Esophagus squamous epithelium (tissue), 5 donors: ENCODE data around the gene SPATA13. TPM values are rescaled to one million over a fixed set of nuclear protein-coding genes. Genes with fewer than 3 reads are reported as not detected.

Source experiments
- DNase-seq: peaks from one replicate; lab custom pipeline; 2025; lab: John Stamatoyannopoulos, UW
- H3K27ac ChIP-seq, 4 donors: fragments of 200-600 bp; sonication (generic); one replicate each; pipeline ENCODE4 v1.5.1; 2016 to 2019; ENCODE audit warnings: mild to moderate bottlenecking in 1 of 4
- H3K27me3 ChIP-seq, 4 donors: fragments of 200-600 bp; sonication (generic); 1 replicate in 3 of 4; 2 replicates in 1 of 4; pipeline versions ENCODE4 v1.5.1 to v1.6.0; 2017 to 2021; ENCODE audit warnings: antibody characterized with exemption in 1 of 4
- H3K36me3 ChIP-seq, 3 donors: fragments of 200-600 bp; sonication (generic); one replicate each; pipeline ENCODE4 v1.5.1; 2016 to 2019
- H3K4me1 ChIP-seq, 3 donors: fragments of 200-600 bp; sonication (generic); one replicate each; pipeline ENCODE4 v1.5.1; 2017 to 2019
- H3K4me3 ChIP-seq, 4 donors: fragments of 200-600 bp; sonication (generic); 1 replicate in 3 of 4; 2 replicates in 1 of 4; pipeline ENCODE4 v1.5.1; 2016 to 2019; ENCODE audit warnings: mild to moderate bottlenecking in 2 of 4, moderate library complexity in 1 of 4
- H3K9me3 ChIP-seq, 3 donors: fragments of 200-600 bp; sonication (generic); one replicate each; pipeline ENCODE4 v1.5.1; 2016 to 2019
- POLR2A ChIP-seq, 4 donors: fragments of 450-650 bp; IDR thresholded peaks; one replicate each; pipeline ENCODE4 v1.6.1; 2017; ENCODE audit warnings: antibody characterized with exemption in 4 of 4, mild to moderate bottlenecking in 4 of 4, moderate library complexity in 3 of 4
- WGBS, 2 donors: methylation state at CpG; one replicate each; pipeline ENCODE4 v1.1.5; 2018; 5-methylcytosine and 5-hydroxymethylcytosine counted together
- intact Hi-C: fragments of 100-400 bp; cut with DNase I; formaldehyde crosslinking; loops from one replicate; pipeline ENCODE4 v1.15.0; 2022
- total RNA-seq, 4 donors: library from RNA; depleted of rRNA; stranded (reverse); fragments of >200 nt; gene quantifications; one replicate each; pipeline ENCODE4 v1.1.0, GENCODE V29; 2016
- TF ChIP-seq, protein P1 (sequence below), 6 experiments: fragments of 450-650 bp in 4 of 6; fragments of 200-600 bp in 2 of 6; sonication (generic) in 2 of 6; IDR thresholded peaks; one replicate each; pipeline ENCODE4 v1.5.1; 2016 to 2019; ENCODE audit warnings: antibody characterized with exemption in 6 of 6, mild to moderate bottlenecking in 4 of 6, moderate library complexity in 4 of 6
- donor health status: DM: yes; HTN: yes; CAD: no.

Gene SPATA13
- total RNA-seq, 4 donors from 2014 or later, result 5.0 to 16.6 (median 9.7) TPM

DNA sequence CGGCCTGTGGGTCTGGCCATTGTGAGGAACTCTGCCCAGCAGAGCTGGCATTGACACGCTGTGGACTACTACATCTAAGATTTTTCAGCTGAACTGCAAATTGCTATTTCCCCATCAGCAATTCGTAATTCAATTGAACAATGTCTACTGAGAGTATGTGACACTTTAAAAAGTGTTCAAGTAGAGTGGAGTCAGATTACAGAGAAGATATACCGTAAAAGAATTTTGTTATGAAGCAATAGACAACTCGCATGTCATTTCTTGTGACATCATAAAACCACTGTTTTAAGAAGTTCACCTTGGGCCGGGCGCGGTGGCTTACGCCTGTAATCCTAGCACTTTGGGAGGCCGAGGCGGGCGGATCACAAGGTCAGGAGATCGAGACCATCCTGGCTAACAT lies 116.3 kb downstream of the SPATA13 start:
- intact Hi-C loops, result no loop called here
- Histone ChIP-seq H3K9me3 (no peaks in the 10 kb centered on the region), H3K36me3 (no peaks in the 10 kb centered on the region), H3K4me1 (peaks cover 10 to 46% (median 17%) of the 10 kb centered on the region in 3 donors), H3K4me3 (no peak overlapping the region), H3K27me3 (no peaks in the 10 kb centered on the region), H3K27ac (no peak overlapping the region)
- no peak for TF ChIP-seq POLR2A (IDR thresholded peaks at IDR 0.05)
- TF ChIP-seq, protein P1, sequence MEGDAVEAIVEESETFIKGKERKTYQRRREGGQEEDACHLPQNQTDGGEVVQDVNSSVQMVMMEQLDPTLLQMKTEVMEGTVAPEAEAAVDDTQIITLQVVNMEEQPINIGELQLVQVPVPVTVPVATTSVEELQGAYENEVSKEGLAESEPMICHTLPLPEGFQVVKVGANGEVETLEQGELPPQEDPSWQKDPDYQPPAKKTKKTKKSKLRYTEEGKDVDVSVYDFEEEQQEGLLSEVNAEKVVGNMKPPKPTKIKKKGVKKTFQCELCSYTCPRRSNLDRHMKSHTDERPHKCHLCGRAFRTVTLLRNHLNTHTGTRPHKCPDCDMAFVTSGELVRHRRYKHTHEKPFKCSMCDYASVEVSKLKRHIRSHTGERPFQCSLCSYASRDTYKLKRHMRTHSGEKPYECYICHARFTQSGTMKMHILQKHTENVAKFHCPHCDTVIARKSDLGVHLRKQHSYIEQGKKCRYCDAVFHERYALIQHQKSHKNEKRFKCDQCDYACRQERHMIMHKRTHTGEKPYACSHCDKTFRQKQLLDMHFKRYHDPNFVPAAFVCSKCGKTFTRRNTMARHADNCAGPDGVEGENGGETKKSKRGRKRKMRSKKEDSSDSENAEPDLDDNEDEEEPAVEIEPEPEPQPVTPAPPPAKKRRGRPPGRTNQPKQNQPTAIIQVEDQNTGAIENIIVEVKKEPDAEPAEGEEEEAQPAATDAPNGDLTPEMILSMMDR (IDR thresholded peaks at IDR 0.05), result no peak
- WGBS, 2 donors, result 91 to 92% methylated on average over 13 of the region's 13 CpGs
- no peak for DNase-seq

GRCh38 chr13:24277761-24278160 lies 117.2 kb downstream of the SPATA13 start:
- Histone ChIP-seq H3K4me1 (peaks cover 1 to 37% (median 8%) of the 10 kb centered on the region in 3 donors), H3K27me3 (no peaks in the 10 kb centered on the region), H3K9me3 (no peaks in the 10 kb centered on the region), H3K4me3 (no peak overlapping the region), H3K36me3 (no peaks in the 10 kb centered on the region), H3K27ac (no peak overlapping the region)
- TF ChIP-seq, protein P1 (IDR thresholded peaks at IDR 0.05), result no peak
- TF ChIP-seq POLR2A (IDR thresholded peaks at IDR 0.05), result no peak
- DNase-seq, result no peak
- intact Hi-C loops, result no loop called here
- WGBS, 2 donors, result 86 to 92% methylated on average over 6 of the region's 6 CpGs

DNA sequence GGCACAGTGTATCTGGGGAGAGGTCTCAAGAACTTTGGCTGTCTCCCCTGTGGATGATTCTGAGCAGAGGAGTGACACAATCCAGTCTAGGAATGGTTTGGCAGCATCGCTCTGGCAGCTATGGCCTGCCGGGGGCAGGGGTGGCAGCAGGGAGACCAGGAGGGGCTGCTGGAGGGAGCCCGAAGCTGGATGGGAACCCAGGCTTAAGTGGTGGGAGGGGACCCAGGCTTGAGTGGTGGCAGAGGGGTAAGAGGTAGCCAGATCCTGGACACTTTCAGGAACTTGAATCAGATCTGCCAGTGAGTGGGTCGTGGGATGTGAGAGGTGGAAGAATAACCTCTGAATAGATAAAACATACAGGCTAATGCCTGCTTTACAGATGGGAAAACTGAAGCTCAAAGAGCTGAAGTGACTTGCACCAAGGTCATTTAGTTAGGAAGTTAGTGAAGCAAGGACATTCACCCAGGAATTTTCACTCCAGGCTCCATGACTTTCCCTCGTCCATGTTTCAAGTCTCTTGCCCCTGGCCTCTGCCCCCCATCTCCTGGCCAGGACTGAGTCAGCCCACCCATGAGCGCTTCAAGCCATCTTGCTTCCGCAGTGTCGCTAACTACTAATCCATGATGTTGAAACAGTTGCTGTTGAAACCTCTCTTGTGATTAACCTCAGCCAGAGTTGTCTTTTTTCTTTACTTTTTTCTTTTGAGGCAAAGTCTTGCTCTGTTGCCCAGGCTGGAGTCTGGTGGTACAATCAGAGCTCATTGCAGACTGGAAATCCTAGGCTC lies 119.0 kb downstream of the SPATA13 start:
- intact Hi-C loops, result no loop called here
- Histone ChIP-seq H3K4me3 (no peak overlapping the region), H3K4me1 (peaks cover 0 to 20% (median 2%) of the 10 kb centered on the region in 3 donors), H3K36me3 (peaks cover 0 to 8% (median 0%) of the 10 kb centered on the region in 3 donors), H3K9me3 (no peaks in the 10 kb centered on the region), H3K27ac (no peak overlapping the region), H3K27me3 (no peaks in the 10 kb centered on the region)
- WGBS, 2 donors, result 74 to 95% methylated on average over 5 to 7 of the region's 8 CpGs
- no peak for DNase-seq
- TF ChIP-seq, protein P1 (IDR thresholded peaks at IDR 0.05), result no peak
- TF ChIP-seq POLR2A (IDR thresholded peaks at IDR 0.05), result no peak

- H3K36me3 ChIP-seq, result peaks cover 0 to 20% (median 0%) of the 10 kb centered on the region in 3 donors
- H3K27me3 ChIP-seq, result no peaks in the 10 kb centered on the region
- no peak overlapping the region for H3K27ac ChIP-seq
- H3K4me1 ChIP-seq, result peaks cover 0 to 9% (median 0%) of the 10 kb centered on the region in 3 donors
- H3K4me3 ChIP-seq, result no peak overlapping the region
- WGBS, 2 donors, result 71 to 100% methylated on average over 1 to 7 of the region's 7 CpGs
- intact Hi-C loops, result no loop called here
- TF ChIP-seq POLR2A (IDR thresholded peaks at IDR 0.05), result no peak
- TF ChIP-seq, protein P1 (IDR thresholded peaks at IDR 0.05), result no peak
- H3K9me3 ChIP-seq, result no peaks in the 10 kb centered on the region
- DNase-seq, result no peak
Observed at GRCh38 chr13:24280720-24281119, 120.2 kb downstream of the SPATA13 start.
